ENCODE measurements around the gene DNAH5.

GRCh38 chr5:13865312-13865711, 79.2 kb downstream of the DNAH5 start:
- TF ChIP-seq CTCF (IDR thresholded peaks at IDR 0.05; ENCODE audit: low read length), result no peak
- no peak for TF ChIP-seq EZH2 (IDR thresholded peaks at IDR 0.05; ENCODE audit: borderline replicate concordance, low read length)
